Choroid plexus epithelial cell (primary cell): ENCODE data around the gene HERC2.

ENCODE experiments used
- DNase-seq: peaks from one replicate; pipeline ENCODE4 v3.0.0-alpha.2; 2010; ENCODE audit warnings: low read depth
- H3K4me3 ChIP-seq: 2 replicates; pipeline ENCODE4 v1.5.1; 2011; ENCODE audit warnings: low read depth, mild to moderate bottlenecking, control low read depth, low read length, moderate library complexity
- CTCF ChIP-seq: conservative IDR thresholded peaks from 2 replicates; pipeline ENCODE4 v1.5.1; 2011; ENCODE audit warnings: low read depth, mild to moderate bottlenecking, control low read depth, inconsistent platforms, low read length, moderate library complexity

HERC2 gene

GRCh38 chr15:28107904-28108275 lies 214.1 kb downstream of the HERC2 start:
- no peak for TF ChIP-seq CTCF
- H3K4me3 ChIP-seq, result no peak overlapping the region
- DNase-seq, result no peak

- peak overlapping the region; percentile 60 for H3K4me3 ChIP-seq
- DNase-seq, result peak; percentile 43
- TF ChIP-seq CTCF, result no peak
These were observed 214.7 kb downstream of the HERC2 start for GRCh38 chr15:28107111-28107903.

- DNase-seq, result no peak
- no peak for TF ChIP-seq CTCF
- peak overlapping the region; percentile 60 for H3K4me3 ChIP-seq
These were observed 215.5 kb downstream of the HERC2 start for GRCh38 chr15:28106294-28107110.

- TF ChIP-seq CTCF, result no peak
- no peak overlapping the region for H3K4me3 ChIP-seq
- DNase-seq, result no peak
These were observed 216.2 kb downstream of the HERC2 start for GRCh38 chr15:28105793-28106192.

- no peak for DNase-seq
- TF ChIP-seq CTCF, result no peak
These were observed 216.7 kb downstream of the HERC2 start for GRCh38 chr15:28105224-28105791.

GRCh38 chr15:28104326-28104725 lies 217.7 kb downstream of the HERC2 start:
- no peak for TF ChIP-seq CTCF
- no peak for DNase-seq
- no peak overlapping the region for H3K4me3 ChIP-seq

More at GRCh38 chr15:28105224-28105791, 216.7 kb downstream of the HERC2 start:
- H3K4me3 ChIP-seq, result no peak overlapping the region
